SK-N-MC (cell line): Measurements from ENCODE around the gene TRIM2.

Experiments
- FOXP2 ChIP-seq: optimal IDR thresholded peaks from 2 replicates; pipeline ENCODE3; 2011; ENCODE audit warnings: mild to moderate bottlenecking, moderate library complexity; ENCODE audit not compliant: insufficient read depth; ENCODE audit errors: extremely low read length, control extremely low read depth
- POLR2AphosphoS5 ChIP-seq: IDR thresholded peaks from 2 replicates; pipeline ENCODE4 v1.6.1; 2012; ENCODE audit warnings: mild to moderate bottlenecking, low read depth, low read length, borderline replicate concordance

GRCh38 chr4:153239409-153239808 is 35.2 kb downstream of the TRIM2 start:
- TF ChIP-seq FOXP2 (no peak), POLR2AphosphoS5 (no peak)
